NT2/D1 (cell line): ENCODE measurements around the gene NFE2L1.
"Not testable (repeated sequence)": the region's sequence is repeated elsewhere in the genome, so short reads cannot be mapped to it uniquely, and the experiment has no call there.

ENCODE experiments used
- DNase-seq: peaks from one replicate; pipeline ENCODE4 v3.0.0-alpha.2; 2011; ENCODE audit warnings: low read depth, low spot score
- H3K27me3 ChIP-seq: 2 replicates; pipeline ENCODE4 v1.6.0; 2011; ENCODE audit warnings: mild to moderate bottlenecking; ENCODE audit not compliant: insufficient read length, insufficient read depth
- H3K36me3 ChIP-seq: 2 replicates; pipeline ENCODE4 v1.6.1; 2011; ENCODE audit warnings: mild to moderate bottlenecking, low read length, mixed read lengths; ENCODE audit not compliant: insufficient read depth, insufficient read length
- H3K4me1 ChIP-seq: 2 replicates; pipeline ENCODE4 v1.5.1; 2011; ENCODE audit not compliant: insufficient read depth, insufficient read length
- H3K4me3 ChIP-seq: 2 replicates; pipeline ENCODE4 v1.5.1; 2011; ENCODE audit warnings: low read depth; ENCODE audit not compliant: insufficient read length
- H3K9ac ChIP-seq: 2 replicates; pipeline ENCODE4 v1.6.0; 2011; ENCODE audit warnings: low read depth; ENCODE audit not compliant: insufficient read length
- H3K9me3 ChIP-seq: 2 replicates; pipeline ENCODE4 v1.5.1; 2011; ENCODE audit warnings: mild to moderate bottlenecking, low read length; ENCODE audit not compliant: insufficient read depth
- SUZ12 ChIP-seq: IDR thresholded peaks from 2 replicates; pipeline ENCODE4 v1.6.1; 2011; ENCODE audit not compliant: insufficient read length, insufficient read depth; ENCODE audit errors: extremely low read depth
- YY1 ChIP-seq: IDR thresholded peaks from 2 replicates; pipeline ENCODE4 v1.6.1; 2011; ENCODE audit not compliant: insufficient read length, insufficient read depth
- ZNF274 ChIP-seq: IDR thresholded peaks from 2 replicates; pipeline ENCODE4 v1.6.1; 2011; ENCODE audit warnings: mild to moderate bottlenecking, low read depth, low read length

NFE2L1 gene

DNA sequence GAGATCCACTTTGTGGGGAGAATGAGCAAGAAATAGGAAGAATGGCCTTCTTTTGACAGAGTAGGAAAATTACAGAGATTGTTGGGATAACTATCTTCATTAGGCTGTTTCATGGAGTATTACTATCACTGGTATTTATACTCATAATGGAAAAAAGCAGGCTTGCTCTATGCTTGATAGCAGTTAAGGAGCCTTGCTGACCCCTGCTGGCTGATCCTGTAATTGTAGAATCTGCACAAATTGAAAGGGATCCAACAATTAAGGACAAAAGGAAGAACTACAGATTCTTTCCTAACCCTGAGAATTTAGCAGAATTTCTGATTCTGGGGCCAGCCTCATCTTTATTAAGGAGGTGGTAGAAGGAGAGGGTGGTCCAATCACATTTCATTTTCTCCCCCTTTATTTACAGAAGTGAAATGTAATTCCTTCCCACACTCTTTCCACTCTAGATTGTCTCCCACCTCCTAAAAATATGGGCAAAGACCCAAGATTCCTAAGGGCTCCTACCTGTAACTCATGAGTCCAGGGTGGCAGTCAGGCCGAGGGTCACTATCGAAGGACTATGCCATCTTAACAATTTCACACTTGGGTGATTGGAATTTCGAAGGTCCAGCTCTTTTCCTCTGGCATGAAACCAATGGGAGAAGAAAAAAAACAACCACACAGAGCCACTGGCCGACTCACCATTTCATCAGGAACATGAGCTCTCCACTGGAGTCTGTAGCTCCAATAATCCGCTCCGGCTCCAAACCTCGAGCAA lies 26.3 kb downstream of the NFE2L1 start:
- H3K4me3 ChIP-seq, result no peak overlapping the region
- no peak for TF ChIP-seq YY1
- no peak for TF ChIP-seq SUZ12
- no peak for TF ChIP-seq ZNF274
- no peak overlapping the region for H3K9ac ChIP-seq
- no peaks in the 10 kb centered on the region for H3K27me3 ChIP-seq
- H3K4me1 ChIP-seq, result no peaks in the 10 kb centered on the region
- DNase-seq, result no peak
- H3K9me3 ChIP-seq, result no peaks in the 10 kb centered on the region
- peaks cover 75% of the 10 kb centered on the region for H3K36me3 ChIP-seq

- peaks cover 53% of the 10 kb centered on the region for H3K36me3 ChIP-seq
- H3K9ac ChIP-seq, H3K4me3 ChIP-seq, H3K9me3 ChIP-seq, H3K27me3 ChIP-seq, H3K4me1 ChIP-seq, DNase-seq: not testable (repeated sequence)
Measured at GRCh38 chr17:48077152-48077551, 29.0 kb downstream of the NFE2L1 start.

DNA sequence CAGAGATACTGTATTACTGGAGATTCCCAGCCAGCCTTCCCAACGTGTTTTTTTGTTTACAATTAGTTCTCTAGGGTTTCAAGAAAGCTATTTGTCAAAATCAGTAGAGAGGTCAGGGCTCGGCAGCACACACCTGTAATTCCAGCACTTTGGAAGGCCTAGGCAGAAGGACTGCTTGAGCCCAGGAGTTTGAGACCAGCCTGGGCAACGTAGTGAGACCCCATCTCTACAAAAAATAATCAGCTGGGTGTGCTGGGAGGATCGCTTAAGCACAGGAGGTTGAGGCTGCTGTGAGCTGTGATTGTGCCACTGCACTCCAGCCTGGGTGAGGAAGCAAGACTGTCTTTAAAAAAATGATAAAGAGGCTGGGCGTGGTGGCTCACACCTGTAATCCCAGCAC lies 33.7 kb downstream of the NFE2L1 start:
- Histone ChIP-seq H3K36me3 (peaks cover 20% of the 10 kb centered on the region), H3K9me3 (no peaks in the 10 kb centered on the region), H3K9ac (no peak overlapping the region), H3K4me1 (no peaks in the 10 kb centered on the region), H3K4me3 (no peak overlapping the region), H3K27me3 (no peaks in the 10 kb centered on the region)
- TF ChIP-seq YY1 (no peak), SUZ12 (no peak), ZNF274 (no peak)
- no peak for DNase-seq

GRCh38 chr17:48084932-48085331 lies 36.8 kb downstream of the NFE2L1 start:
- no peaks in the 10 kb centered on the region for H3K27me3 ChIP-seq
- no peak for DNase-seq
- no peak overlapping the region for H3K4me3 ChIP-seq
- no peaks in the 10 kb centered on the region for H3K4me1 ChIP-seq
- no peaks in the 10 kb centered on the region for H3K9me3 ChIP-seq
- TF ChIP-seq YY1 (no peak), ZNF274 (no peak), SUZ12 (no peak)
- H3K9ac ChIP-seq, result no peak overlapping the region
- H3K36me3 ChIP-seq, result peaks cover 9% of the 10 kb centered on the region

DNA sequence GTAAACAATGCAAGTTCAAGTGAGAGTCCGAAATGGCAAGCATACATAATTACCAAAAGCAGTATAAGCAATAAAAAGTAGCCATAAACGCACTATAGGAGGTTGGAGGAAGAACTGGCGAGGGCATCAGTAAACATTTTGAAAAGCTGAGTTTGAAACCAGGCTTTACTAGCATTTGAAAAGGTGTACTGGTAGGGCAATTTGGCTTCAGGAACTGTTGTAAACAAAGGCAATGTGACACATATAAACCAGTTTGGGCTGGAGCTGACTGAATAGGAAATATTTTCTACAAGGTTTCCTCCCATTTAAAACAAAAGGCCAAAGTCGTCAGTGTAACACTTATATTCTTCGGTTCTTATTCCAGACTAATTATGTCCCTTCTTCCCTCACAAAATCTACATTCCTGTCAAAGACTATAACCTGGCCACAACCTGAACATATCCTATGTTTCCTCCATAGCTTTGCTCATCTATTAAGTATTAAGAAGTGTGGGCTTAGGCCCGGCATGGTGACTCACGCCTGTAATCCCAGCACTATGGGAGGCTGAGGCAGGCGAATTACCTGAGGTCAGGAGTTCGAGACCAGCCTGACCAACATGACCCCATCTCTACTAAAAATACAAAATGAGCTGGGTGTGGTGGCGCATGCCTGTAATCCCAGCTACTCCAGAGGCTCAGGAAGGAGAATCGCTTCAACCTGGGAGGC lies 45.3 kb downstream of the NFE2L1 start:
- H3K9me3 ChIP-seq, result no peaks in the 10 kb centered on the region
- DNase-seq, result no peak
- no peak overlapping the region for H3K4me3 ChIP-seq
- no peaks in the 10 kb centered on the region for H3K4me1 ChIP-seq
- no peaks in the 10 kb centered on the region for H3K27me3 ChIP-seq
- H3K36me3 ChIP-seq, result peaks cover 34% of the 10 kb centered on the region
- H3K9ac ChIP-seq, result no peak overlapping the region
- TF ChIP-seq ZNF274 (no peak), YY1 (no peak), SUZ12 (no peak)

- Histone ChIP-seq H3K9me3 (no peaks in the 10 kb centered on the region), H3K4me3 (no peak overlapping the region), H3K9ac (no peak overlapping the region), H3K27me3 (no peaks in the 10 kb centered on the region), H3K36me3 (peaks cover 37% of the 10 kb centered on the region), H3K4me1 (no peaks in the 10 kb centered on the region)
- TF ChIP-seq ZNF274 (no peak), SUZ12 (no peak), YY1 (no peak)
- DNase-seq, result no peak
Measured at GRCh38 chr17:48095611-48096010, 47.5 kb downstream of the NFE2L1 start.

DNA sequence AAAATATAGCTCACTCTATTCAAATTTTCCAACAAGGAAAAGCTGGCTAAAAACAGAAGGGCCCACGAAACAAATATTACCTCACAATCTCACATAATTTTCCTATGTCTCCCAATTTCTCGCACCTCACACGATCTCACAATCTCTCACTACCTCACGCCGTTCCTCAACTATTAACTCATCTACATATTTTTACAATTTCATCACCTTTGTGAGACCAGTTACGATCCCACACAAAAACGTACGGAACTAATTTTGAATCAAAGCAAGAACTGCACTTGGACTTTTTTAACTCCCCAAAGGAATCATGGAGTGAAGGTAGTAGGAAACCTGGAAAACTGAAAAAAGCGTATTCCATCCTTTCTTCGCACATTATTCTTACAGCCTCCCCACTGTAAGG lies 52.0 kb downstream of the NFE2L1 start:
- Histone ChIP-seq H3K4me3 (peak overlapping the region; percentile 88), H3K4me1 (no peaks in the 10 kb centered on the region)

More for the DNA sequence above, 52.0 kb downstream of the NFE2L1 start:
- Histone ChIP-seq H3K36me3 (peaks cover 13% of the 10 kb centered on the region), H3K27me3 (no peaks in the 10 kb centered on the region), H3K9ac (peak overlapping the region; percentile 88), H3K9me3 (peaks cover 7% of the 10 kb centered on the region; the same call in 1 of the 2 replicates)
- DNase-seq, result no peak
- TF ChIP-seq YY1 (no peak), ZNF274 (no peak), SUZ12 (no peak)
